Stomach (tissue), 4 donors: ENCODE measurements around the gene PLK2.

Source experiments
- CTCF ChIP-seq, 7 experiments: fragments of 450-650 bp in 4 of 7; fragments of 200-600 bp in 3 of 7; sonication (generic) in 3 of 7; IDR thresholded peaks; one replicate each; pipeline ENCODE4 v1.5.1; 2016 to 2019; ENCODE audit warnings: antibody characterized with exemption in 7 of 7, control low read depth in 2 of 7, mild to moderate bottlenecking in 1 of 7
- POLR2A ChIP-seq, 4 donors: fragments of 450-650 bp; IDR thresholded peaks; one replicate each; pipeline ENCODE4 v1.6.1; 2016; ENCODE audit warnings: antibody characterized with exemption in 4 of 4, control low read depth in 2 of 4, mild to moderate bottlenecking in 1 of 4, moderate library complexity in 1 of 4
- POLR2AphosphoS5 ChIP-seq, 3 donors: sonication (generic); formaldehyde crosslinking; IDR thresholded peaks; one replicate each; pipeline ENCODE4 v1.6.1; 2016; ENCODE audit warnings: antibody characterized with exemption in 3 of 3

- TF ChIP-seq POLR2AphosphoS5 (IDR thresholded peaks at IDR 0.05) (no peak), CTCF (IDR thresholded peaks at IDR 0.05) (no peak), POLR2A (IDR thresholded peaks at IDR 0.05) (no peak)
These were observed 47.8 kb upstream of the PLK2 start for GRCh38 chr5:58507715-58508114.
